ENCODE results near the gene FAM193B.
A peak's percentile ranks its signal among the peaks of the same experiment; 100 is the strongest.

The FAM193B gene

GRCh38 chr5:177600508-177601018 lies 46.2 kb upstream of the FAM193B start:
- Histone ChIP-seq H3K4me1 (ENCODE audit: control extremely low read depth in 1 of 4, control insufficient read depth in 4 of 4, insufficient read depth in 4 of 4, low read length in 3 of 4) (peaks cover 5 to 18% (median 12%) of the 10 kb centered on the region in 4 experiments), H3K27ac (ENCODE audit: insufficient read depth in 1 of 2, low read depth in 1 of 2, low read length in 2 of 2, poor library complexity in 1 of 2, severe bottlenecking in 2 of 2) (peak overlapping the region; percentile 58 to 81), H3K36me3 (ENCODE audit: control insufficient read depth in 4 of 4, insufficient read depth in 4 of 4, low read length in 3 of 4) (peaks cover 5 to 20% (median 18%) of the 10 kb centered on the region in 4 experiments), H3K4me3 (ENCODE audit: control insufficient read depth in 1 of 7, extremely low read depth in 1 of 7, insufficient read depth in 4 of 7, low read depth in 2 of 7, low read length in 6 of 7) (peak overlapping the region; percentile 58 to 88 (median 79)), H3K27me3 (replicated peaks in 2 of 5; ENCODE audit: control insufficient read depth in 4 of 5, insufficient read depth in 5 of 5, low read length in 4 of 5) (no peaks in the 10 kb centered on the region), H3K9me3 (ENCODE audit: control extremely low read depth in 1 of 5, control insufficient read depth in 4 of 5, insufficient read depth in 2 of 5, low read depth in 1 of 5, low read length in 4 of 5) (no peaks in the 10 kb centered on the region)
- POLR2A ChIA-PET: interaction anchor here (0.6 kb wide), 2 partner anchors 38 to 99 kb away, joined by 3 read pairs; no protein-coding TSS in a partner anchor
- CTCF ChIA-PET: interaction anchor here (3.6 kb wide), 1 partner anchor 7 kb away, joined by 16 read pairs; the partner anchor contains the start of gene TMED9
- 11% methylated on average over 13 of the region's 16 CpGs for WGBS (ENCODE audit: insufficient coverage)
- peak in 2 of 3 donors; percentile 35 to 44 for DNase-seq

- Histone ChIP-seq H3K27me3 (replicated peaks in 2 of 5; ENCODE audit: control insufficient read depth in 4 of 5, insufficient read depth in 5 of 5, low read length in 4 of 5) (no peaks in the 10 kb centered on the region), H3K4me3 (ENCODE audit: control insufficient read depth in 1 of 7, extremely low read depth in 1 of 7, insufficient read depth in 4 of 7, low read depth in 2 of 7, low read length in 6 of 7) (peak within 1 kb of the TSS; percentile 58 to 88 (median 79)), H3K4me1 (ENCODE audit: control extremely low read depth in 1 of 4, control insufficient read depth in 4 of 4, insufficient read depth in 4 of 4, low read length in 3 of 4) (peaks cover 5 to 18% (median 12%) of the 10 kb centered on the region in 4 experiments), H3K27ac (ENCODE audit: insufficient read depth in 1 of 2, low read depth in 1 of 2, low read length in 2 of 2, poor library complexity in 1 of 2, severe bottlenecking in 2 of 2) (peak within 1 kb of the TSS; percentile 58 to 81), H3K36me3 (ENCODE audit: control insufficient read depth in 4 of 4, insufficient read depth in 4 of 4, low read length in 3 of 4) (peaks cover 5 to 22% (median 20%) of the 10 kb centered on the region in 4 experiments), H3K9me3 (ENCODE audit: control extremely low read depth in 1 of 5, control insufficient read depth in 4 of 5, insufficient read depth in 2 of 5, low read depth in 1 of 5, low read length in 4 of 5) (no peaks in the 10 kb centered on the region)
- WGBS (ENCODE audit: insufficient coverage): 0% methylated on average over 61 of the region's 86 CpGs
- ChIA-PET POLR2A (interaction anchor here (0.6 kb wide), 1 partner anchor 39 kb away, joined by 3 read pairs; no protein-coding TSS in a partner anchor), CTCF (no interaction called here)
- peak; percentile 67 to 82 (median 80) for DNase-seq
Measured at GRCh38 chr5:177599731-177600507, 45.6 kb upstream of the FAM193B start, which contains the start of gene B4GALT7. Gene B4GALT7, plus strand, starts transcription at chr5:177600132. Its CDS starts 79 bp downstream, at chr5:177600211.

GRCh38 chr5:177598477-177598876 lies 44.1 kb upstream of the FAM193B start:
- CTCF ChIA-PET: no interaction called here
- no peak for DNase-seq
- Histone ChIP-seq H3K9me3 (ENCODE audit: control extremely low read depth in 1 of 5, control insufficient read depth in 4 of 5, insufficient read depth in 2 of 5, low read depth in 1 of 5, low read length in 4 of 5) (no peaks in the 10 kb centered on the region), H3K4me1 (ENCODE audit: control extremely low read depth in 1 of 4, control insufficient read depth in 4 of 4, insufficient read depth in 4 of 4, low read length in 3 of 4) (peaks cover 5 to 19% (median 12%) of the 10 kb centered on the region in 4 experiments), H3K36me3 (ENCODE audit: control insufficient read depth in 4 of 4, insufficient read depth in 4 of 4, low read length in 3 of 4) (peaks cover 8 to 37% (median 33%) of the 10 kb centered on the region in 4 experiments), H3K4me3 (ENCODE audit: control insufficient read depth in 1 of 7, extremely low read depth in 1 of 7, insufficient read depth in 4 of 7, low read depth in 2 of 7, low read length in 6 of 7) (peak overlapping the region in 1 of 7 experiments; percentile 2), H3K27ac (ENCODE audit: insufficient read depth in 1 of 2, low read depth in 1 of 2, low read length in 2 of 2, poor library complexity in 1 of 2, severe bottlenecking in 2 of 2) (no peak overlapping the region), H3K27me3 (replicated peaks in 2 of 5; ENCODE audit: control insufficient read depth in 4 of 5, insufficient read depth in 5 of 5, low read length in 4 of 5) (no peaks in the 10 kb centered on the region)
- WGBS (ENCODE audit: insufficient coverage): 38% methylated on average over 2 of the region's 5 CpGs
- POLR2A ChIA-PET: no interaction called here

GRCh38 chr5:177596775-177597238 lies 42.4 kb upstream of the FAM193B start:
- H3K36me3 ChIP-seq (ENCODE audit: control insufficient read depth in 4 of 4, insufficient read depth in 4 of 4, low read length in 3 of 4): peaks cover 8 to 37% (median 32%) of the 10 kb centered on the region in 4 experiments
- peaks cover 5 to 29% (median 22%) of the 10 kb centered on the region in 4 experiments for H3K4me1 ChIP-seq (ENCODE audit: control extremely low read depth in 1 of 4, control insufficient read depth in 4 of 4, insufficient read depth in 4 of 4, low read length in 3 of 4)
- H3K4me3 ChIP-seq (ENCODE audit: control insufficient read depth in 1 of 7, extremely low read depth in 1 of 7, insufficient read depth in 4 of 7, low read depth in 2 of 7, low read length in 6 of 7): no peak overlapping the region
- no peak for DNase-seq
- ChIA-PET CTCF (no interaction called here), POLR2A (no interaction called here)
- H3K9me3 ChIP-seq (ENCODE audit: control extremely low read depth in 1 of 5, control insufficient read depth in 4 of 5, insufficient read depth in 2 of 5, low read depth in 1 of 5, low read length in 4 of 5): no peaks in the 10 kb centered on the region
- no peak overlapping the region for H3K27ac ChIP-seq (ENCODE audit: insufficient read depth in 1 of 2, low read depth in 1 of 2, low read length in 2 of 2, poor library complexity in 1 of 2, severe bottlenecking in 2 of 2)
- WGBS (ENCODE audit: insufficient coverage): no CpG with 5 or more reads among the region's 2 CpGs
- no peaks in the 10 kb centered on the region for H3K27me3 ChIP-seq (replicated peaks in 2 of 5; ENCODE audit: control insufficient read depth in 4 of 5, insufficient read depth in 5 of 5, low read length in 4 of 5)

GRCh38 chr5:177595991-177596774 lies 41.8 kb upstream of the FAM193B start:
- Histone ChIP-seq H3K27ac (ENCODE audit: insufficient read depth in 1 of 2, low read depth in 1 of 2, low read length in 2 of 2, poor library complexity in 1 of 2, severe bottlenecking in 2 of 2) (no peak overlapping the region), H3K27me3 (replicated peaks in 2 of 5; ENCODE audit: control insufficient read depth in 4 of 5, insufficient read depth in 5 of 5, low read length in 4 of 5) (no peaks in the 10 kb centered on the region), H3K36me3 (ENCODE audit: control insufficient read depth in 4 of 4, insufficient read depth in 4 of 4, low read length in 3 of 4) (peaks cover 8 to 37% (median 32%) of the 10 kb centered on the region in 4 experiments), H3K4me1 (ENCODE audit: control extremely low read depth in 1 of 4, control insufficient read depth in 4 of 4, insufficient read depth in 4 of 4, low read length in 3 of 4) (peaks cover 5 to 32% (median 24%) of the 10 kb centered on the region in 4 experiments), H3K4me3 (ENCODE audit: control insufficient read depth in 1 of 7, extremely low read depth in 1 of 7, insufficient read depth in 4 of 7, low read depth in 2 of 7, low read length in 6 of 7) (no peak overlapping the region), H3K9me3 (ENCODE audit: control extremely low read depth in 1 of 5, control insufficient read depth in 4 of 5, insufficient read depth in 2 of 5, low read depth in 1 of 5, low read length in 4 of 5) (no peaks in the 10 kb centered on the region)
- CTCF ChIA-PET: interaction anchor here (0.6 kb wide), 1 partner anchor 94 kb away, joined by 3 read pairs; no protein-coding TSS in a partner anchor
- DNase-seq: no peak
- POLR2A ChIA-PET: interaction anchor here (0.5 kb wide), 1 partner anchor 17 kb away, joined by 3 read pairs; no protein-coding TSS in a partner anchor
- WGBS (ENCODE audit: insufficient coverage): 100% methylated on average over 2 of the region's 2 CpGs

GRCh38 chr5:177595026-177595585 lies 40.7 kb upstream of the FAM193B start:
- H3K36me3 ChIP-seq (ENCODE audit: control insufficient read depth in 4 of 4, insufficient read depth in 4 of 4, low read length in 3 of 4): peaks cover 8 to 37% (median 32%) of the 10 kb centered on the region in 4 experiments
- no peak overlapping the region for H3K4me3 ChIP-seq (ENCODE audit: control insufficient read depth in 1 of 7, extremely low read depth in 1 of 7, insufficient read depth in 4 of 7, low read depth in 2 of 7, low read length in 6 of 7)
- CTCF ChIA-PET: no interaction called here
- 99% methylated on average over 8 of the region's 8 CpGs for WGBS (ENCODE audit: insufficient coverage)
- H3K27me3 ChIP-seq (replicated peaks in 2 of 5; ENCODE audit: control insufficient read depth in 4 of 5, insufficient read depth in 5 of 5, low read length in 4 of 5): peaks cover 0 to 8% (median 2%) of the 10 kb centered on the region in 5 experiments
- DNase-seq: no peak
- H3K9me3 ChIP-seq (ENCODE audit: control extremely low read depth in 1 of 5, control insufficient read depth in 4 of 5, insufficient read depth in 2 of 5, low read depth in 1 of 5, low read length in 4 of 5): no peaks in the 10 kb centered on the region
- POLR2A ChIA-PET: no interaction called here
- no peak overlapping the region for H3K27ac ChIP-seq (ENCODE audit: insufficient read depth in 1 of 2, low read depth in 1 of 2, low read length in 2 of 2, poor library complexity in 1 of 2, severe bottlenecking in 2 of 2)
- peaks cover 3 to 24% (median 16%) of the 10 kb centered on the region in 4 experiments for H3K4me1 ChIP-seq (ENCODE audit: control extremely low read depth in 1 of 4, control insufficient read depth in 4 of 4, insufficient read depth in 4 of 4, low read length in 3 of 4)
